Hepatocyte (in vitro differentiated cells): ENCODE data around the gene FASN. TPM values are rescaled to one million over a fixed set of nuclear protein-coding genes. Genes with fewer than 3 reads are reported as not detected.

Source experiments
- DNase-seq: peaks from one replicate; pipeline ENCODE4 v3.0.0-alpha.2; 2016; ENCODE audit warnings: low spot score
- H2AFZ ChIP-seq: fragments of 200-600 bp; sonication (generic); 2 replicates; pipeline ENCODE4 v1.6.0; 2016; ENCODE audit warnings: antibody characterized with exemption, mild to moderate bottlenecking
- H3K27ac ChIP-seq: fragments of 200-600 bp; sonication (generic); 2 replicates; pipeline ENCODE4 v1.5.1; 2016; ENCODE audit warnings: mild to moderate bottlenecking
- H3K27me3 ChIP-seq: fragments of 200-600 bp; sonication (generic); 2 replicates; pipeline ENCODE4 v1.6.1; 2016
- H3K36me3 ChIP-seq: fragments of 200-600 bp; sonication (generic); replicated peaks from 2 replicates; pipeline ENCODE4 v1.5.1; 2016; ENCODE audit warnings: low read depth; ENCODE audit not compliant: insufficient read depth
- H3K4me1 ChIP-seq: fragments of 200-600 bp; sonication (generic); 2 replicates; pipeline ENCODE4 v1.5.1; 2016; ENCODE audit warnings: mild to moderate bottlenecking, moderate library complexity; ENCODE audit not compliant: insufficient read depth
- H3K4me2 ChIP-seq: fragments of 200-600 bp; sonication (generic); 2 replicates; pipeline ENCODE4 v1.6.0; 2016
- H3K4me3 ChIP-seq: fragments of 200-600 bp; sonication (generic); 2 replicates; pipeline ENCODE4 v1.5.1; 2016; ENCODE audit warnings: mild to moderate bottlenecking
- H3K79me2 ChIP-seq: fragments of 200-600 bp; sonication (generic); 2 replicates; pipeline ENCODE4 v1.6.0; 2017; ENCODE audit warnings: mild to moderate bottlenecking
- H3K9me2 ChIP-seq: fragments of 200-600 bp; sonication (generic); replicated peaks from 2 replicates; pipeline ENCODE4 v1.6.0; 2017; ENCODE audit warnings: mild to moderate bottlenecking; ENCODE audit not compliant: insufficient read depth
- H3K9me3 ChIP-seq: fragments of 200-600 bp; sonication (generic); 2 replicates; pipeline ENCODE4 v1.5.1; 2016; ENCODE audit warnings: low read depth, mild to moderate bottlenecking
- H4K20me1 ChIP-seq: fragments of 200-600 bp; sonication (generic); 2 replicates; pipeline ENCODE4 v1.6.0; 2016; ENCODE audit warnings: mild to moderate bottlenecking; ENCODE audit not compliant: insufficient read depth, poor library complexity, severe bottlenecking
- EZH2 ChIP-seq: fragments of 200-600 bp; sonication (generic); IDR thresholded peaks from 2 replicates; pipeline ENCODE4 v1.6.1; 2016; ENCODE audit warnings: antibody characterized with exemption, mild to moderate bottlenecking, borderline replicate concordance
- EZH2phosphoT487 ChIP-seq: fragments of 200-600 bp; sonication (generic); IDR thresholded peaks from one replicate; pipeline ENCODE4 v1.6.1; 2018; ENCODE audit warnings: antibody characterized with exemption, mild to moderate bottlenecking, low read depth, moderate library complexity; ENCODE audit not compliant: unreplicated experiment, severe bottlenecking
- WGBS: methylation state at CpG from one replicate; pipeline ENCODE4 v1.1.6; 2016; ENCODE audit warnings: low lambda C conversion rate; ENCODE audit errors: missing lambda C conversion rate; 5-methylcytosine and 5-hydroxymethylcytosine counted together
- polyA plus RNA-seq: library from polyadenylated mRNA; unstranded; fragments of >200 nt; fragmentation: Nextera tagmentation; extraction: Ambion mirVana; gene quantifications from 2 replicates; pipeline ENCODE4 v1.2.1, GENCODE V29; 2016
- total RNA-seq: library from RNA; depleted of rRNA; stranded (reverse); fragments of >200 nt; gene quantifications from 2 replicates; pipeline ENCODE4 v1.2.3, GENCODE V29; 2014
- TF ChIP-seq, protein P1 (sequence below): fragments of 200-600 bp; sonication (generic); IDR thresholded peaks from 2 replicates; pipeline ENCODE4 v1.5.1; 2016; ENCODE audit warnings: antibody characterized with exemption, mild to moderate bottlenecking; ENCODE audit not compliant: poor library complexity

Gene FASN
- total and polyA plus RNA-seq, 2 experiments from 2014 or later, result 77.6 to 118 TPM

DNA sequence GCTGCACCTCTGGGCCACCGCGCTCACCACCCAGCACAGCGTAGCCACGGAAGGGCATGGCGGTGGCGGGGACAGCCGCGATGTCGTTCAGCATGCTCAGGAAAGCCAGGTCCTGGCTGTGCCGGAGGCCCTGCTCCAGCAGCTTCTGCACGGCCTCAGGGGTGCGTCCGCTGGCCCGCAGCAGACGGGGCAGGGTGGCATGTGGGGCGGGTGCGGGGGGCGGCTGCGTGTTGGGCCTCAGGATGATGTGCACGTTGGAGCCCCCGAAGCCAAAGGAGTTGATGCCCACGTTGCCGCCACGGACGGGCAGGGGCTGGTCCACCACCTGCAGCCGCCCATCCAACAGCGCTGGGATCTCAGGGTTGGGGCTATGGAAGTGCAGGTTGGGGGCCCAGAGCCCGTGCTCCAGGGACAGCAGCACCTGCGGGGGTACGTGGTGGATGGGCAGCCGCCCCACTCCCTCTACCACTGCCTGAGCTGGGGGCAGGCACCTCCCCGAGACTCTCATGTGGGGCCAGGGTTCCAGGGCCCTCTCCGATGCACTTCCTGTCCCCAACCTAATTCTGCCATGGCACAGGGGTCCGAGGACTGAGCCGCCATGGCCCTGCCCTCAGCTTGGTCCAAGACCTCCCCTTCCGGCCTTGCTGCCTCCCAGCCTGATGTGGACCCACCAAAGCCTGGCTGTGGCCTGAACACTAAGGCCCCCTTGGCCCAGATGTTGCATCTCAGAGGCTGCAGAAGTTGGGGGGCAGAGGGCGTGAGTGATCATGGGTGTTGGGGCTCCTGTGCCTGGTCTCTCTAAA is 6.6 kb downstream of the FASN start:
- H3K36me3 ChIP-seq, result no peaks in the 10 kb centered on the region
- H3K4me3 ChIP-seq, result no peak overlapping the region
- H3K4me1 ChIP-seq, result peaks cover 10% of the 10 kb centered on the region
- no peak overlapping the region for H3K27ac ChIP-seq
- peaks cover 45% of the 10 kb centered on the region for H3K79me2 ChIP-seq
- no peaks in the 10 kb centered on the region for H3K9me2 ChIP-seq
- no peak for DNase-seq
- peaks cover 66% of the 10 kb centered on the region for H4K20me1 ChIP-seq
- no peak overlapping the region for H2AFZ ChIP-seq
- no peaks in the 10 kb centered on the region for H3K9me3 ChIP-seq
- no peaks in the 10 kb centered on the region for H3K27me3 ChIP-seq
- no peak for TF ChIP-seq EZH2
- no peak for TF ChIP-seq EZH2phosphoT487
- TF ChIP-seq, protein P1, sequence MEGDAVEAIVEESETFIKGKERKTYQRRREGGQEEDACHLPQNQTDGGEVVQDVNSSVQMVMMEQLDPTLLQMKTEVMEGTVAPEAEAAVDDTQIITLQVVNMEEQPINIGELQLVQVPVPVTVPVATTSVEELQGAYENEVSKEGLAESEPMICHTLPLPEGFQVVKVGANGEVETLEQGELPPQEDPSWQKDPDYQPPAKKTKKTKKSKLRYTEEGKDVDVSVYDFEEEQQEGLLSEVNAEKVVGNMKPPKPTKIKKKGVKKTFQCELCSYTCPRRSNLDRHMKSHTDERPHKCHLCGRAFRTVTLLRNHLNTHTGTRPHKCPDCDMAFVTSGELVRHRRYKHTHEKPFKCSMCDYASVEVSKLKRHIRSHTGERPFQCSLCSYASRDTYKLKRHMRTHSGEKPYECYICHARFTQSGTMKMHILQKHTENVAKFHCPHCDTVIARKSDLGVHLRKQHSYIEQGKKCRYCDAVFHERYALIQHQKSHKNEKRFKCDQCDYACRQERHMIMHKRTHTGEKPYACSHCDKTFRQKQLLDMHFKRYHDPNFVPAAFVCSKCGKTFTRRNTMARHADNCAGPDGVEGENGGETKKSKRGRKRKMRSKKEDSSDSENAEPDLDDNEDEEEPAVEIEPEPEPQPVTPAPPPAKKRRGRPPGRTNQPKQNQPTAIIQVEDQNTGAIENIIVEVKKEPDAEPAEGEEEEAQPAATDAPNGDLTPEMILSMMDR, result no peak
- 98% methylated on average over 28 of the region's 37 CpGs for WGBS
- H3K4me2 ChIP-seq, result no peak overlapping the region

DNA sequence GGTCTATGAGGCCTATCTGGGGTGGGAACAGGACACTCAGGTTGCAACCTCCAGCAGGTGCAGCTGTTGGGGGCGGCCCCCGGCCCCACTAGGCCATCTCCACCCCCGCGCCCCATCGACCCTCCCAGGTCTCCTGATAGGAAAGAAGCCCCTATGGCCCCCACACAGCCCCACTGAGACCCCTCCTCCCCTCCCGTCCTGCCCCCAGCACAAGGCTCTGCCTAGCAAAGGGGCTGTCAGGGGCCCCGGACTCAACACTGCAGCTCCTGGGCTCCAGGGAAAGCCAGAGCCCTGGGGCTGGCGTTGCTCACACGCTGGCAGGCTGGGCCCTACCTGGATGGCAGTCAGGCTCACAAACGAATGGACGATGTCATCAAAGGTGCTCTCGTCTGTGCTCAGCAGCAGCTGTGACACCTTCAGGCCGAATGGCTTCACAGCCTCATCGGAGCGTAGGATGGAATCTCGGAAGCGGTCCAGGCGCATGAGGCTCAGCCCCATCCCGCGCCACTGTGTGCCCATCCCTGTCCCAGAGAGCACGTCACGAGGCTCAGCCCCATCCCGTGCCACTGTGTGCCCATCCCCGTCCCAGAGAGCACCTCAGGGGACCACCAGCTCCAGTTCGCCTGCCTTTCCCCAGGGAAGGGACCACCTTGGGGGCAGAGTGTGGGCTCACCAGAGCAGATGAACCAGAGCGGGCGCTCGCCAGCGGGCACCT is 7.3 kb downstream of the FASN start:
- Histone ChIP-seq H3K27me3 (no peaks in the 10 kb centered on the region), H3K9me3 (no peaks in the 10 kb centered on the region), H3K36me3 (no peaks in the 10 kb centered on the region), H4K20me1 (peaks cover 59% of the 10 kb centered on the region), H3K27ac (no peak overlapping the region), H3K4me1 (peaks cover 3% of the 10 kb centered on the region), H3K4me3 (no peak overlapping the region), H2AFZ (no peak overlapping the region), H3K79me2 (peaks cover 37% of the 10 kb centered on the region), H3K9me2 (no peaks in the 10 kb centered on the region), H3K4me2 (no peak overlapping the region)
- 95% methylated on average over 29 of the region's 29 CpGs for WGBS
- TF ChIP-seq, protein P1, result no peak
- TF ChIP-seq EZH2 (no peak), EZH2phosphoT487 (no peak)
- no peak for DNase-seq

DNA sequence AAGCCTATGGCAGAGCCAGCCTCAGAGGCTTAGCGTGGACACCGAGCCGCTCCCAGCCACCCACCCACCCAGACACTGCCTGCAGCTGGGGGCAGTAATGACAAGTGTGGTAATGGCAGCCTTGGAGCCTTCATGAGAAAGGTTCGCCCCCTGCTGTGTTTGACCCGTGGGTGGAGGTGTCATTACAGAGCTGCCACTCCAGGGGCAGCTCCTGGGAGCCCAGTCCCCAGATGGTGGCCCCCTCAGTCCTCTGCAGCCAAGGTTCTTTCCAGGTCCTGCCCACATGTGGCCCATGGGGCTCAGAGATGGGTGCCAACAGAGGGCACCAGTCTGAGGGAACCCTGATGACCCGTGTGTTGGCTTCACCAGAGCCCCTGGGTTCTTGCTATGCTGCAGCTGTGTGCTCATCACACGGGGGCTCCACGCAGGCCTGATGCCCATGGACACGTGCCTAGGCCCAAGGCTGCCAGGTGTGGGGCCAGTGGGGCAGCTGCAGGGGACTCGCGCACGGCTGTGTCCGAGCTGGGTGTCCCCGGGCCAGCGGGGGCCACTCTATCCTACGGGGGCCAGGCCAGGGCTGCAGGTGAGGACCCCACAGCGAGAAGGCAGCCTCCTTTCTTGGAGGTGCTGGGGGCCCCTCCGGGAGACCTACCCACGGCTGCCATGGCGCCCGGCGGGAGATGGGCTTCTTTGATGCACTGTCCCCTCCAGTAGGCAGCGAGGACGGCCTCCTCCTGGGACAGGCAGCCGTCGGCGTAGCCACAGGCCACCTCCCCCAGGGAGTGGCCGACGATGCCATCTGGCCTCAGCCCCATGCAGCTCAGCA is 8.1 kb downstream of the FASN start:
- no peaks in the 10 kb centered on the region for H3K36me3 ChIP-seq

More for the DNA sequence above, 8.1 kb downstream of the FASN start:
- H3K27me3 ChIP-seq, result no peaks in the 10 kb centered on the region
- no peak for DNase-seq
- no peaks in the 10 kb centered on the region for H3K9me2 ChIP-seq
- no peak overlapping the region for H3K27ac ChIP-seq
- H2AFZ ChIP-seq, result no peak overlapping the region
- H3K9me3 ChIP-seq, result no peaks in the 10 kb centered on the region
- H3K4me1 ChIP-seq, result no peaks in the 10 kb centered on the region
- peaks cover 51% of the 10 kb centered on the region for H4K20me1 ChIP-seq
- H3K4me2 ChIP-seq, result no peak overlapping the region
- H3K4me3 ChIP-seq, result no peak overlapping the region
- 97% methylated on average over 29 of the region's 29 CpGs for WGBS
- H3K79me2 ChIP-seq, result peaks cover 29% of the 10 kb centered on the region
- TF ChIP-seq, protein P1, result no peak
- no peak for TF ChIP-seq EZH2
- TF ChIP-seq EZH2phosphoT487, result no peak
